GM23248 (cell line): Measurements from ENCODE around the gene MICU1. TPM values are rescaled to one million over a fixed set of nuclear protein-coding genes. Genes with fewer than 3 reads are reported as not detected.

Experiments used
- DNase-seq: peaks from one replicate; pipeline ENCODE4 v3.0.0-alpha.2; 2015
- H2AFZ ChIP-seq: fragments of 200-600 bp; sonication (generic); 2 replicates; pipeline ENCODE4 v1.6.1; 2016; ENCODE audit warnings: antibody characterized with exemption
- H3F3A ChIP-seq: fragments of 200-600 bp; sonication (generic); 2 replicates; pipeline ENCODE4 v1.6.1; 2016; ENCODE audit warnings: mild to moderate bottlenecking, antibody characterized with exemption, mixed run types; ENCODE audit not compliant: insufficient read depth
- H3K27ac ChIP-seq: fragments of 200-600 bp; sonication (generic); 2 replicates; pipeline ENCODE4 v1.5.1; 2016; ENCODE audit warnings: mild to moderate bottlenecking
- H3K27me3 ChIP-seq: fragments of 200-600 bp; sonication (generic); replicated peaks from 2 replicates; pipeline ENCODE4 v1.6.1; 2016; ENCODE audit warnings: mild to moderate bottlenecking; ENCODE audit not compliant: insufficient read depth
- H3K36me3 ChIP-seq: fragments of 200-600 bp; sonication (generic); 2 replicates; pipeline ENCODE4 v1.6.1; 2016; ENCODE audit warnings: low read depth, mild to moderate bottlenecking
- H3K4me1 ChIP-seq: fragments of 200-600 bp; sonication (generic); 2 replicates; pipeline ENCODE4 v1.6.1; 2016; ENCODE audit warnings: mild to moderate bottlenecking; ENCODE audit not compliant: insufficient read depth
- H3K4me2 ChIP-seq: fragments of 200-600 bp; sonication (generic); one replicate; pipeline ENCODE4 v1.6.1; 2016; ENCODE audit warnings: mild to moderate bottlenecking; ENCODE audit not compliant: unreplicated experiment
- H3K4me3 ChIP-seq: fragments of 200-600 bp; sonication (generic); 2 replicates; pipeline ENCODE4 v1.5.1; 2016; ENCODE audit warnings: mild to moderate bottlenecking
- H3K79me2 ChIP-seq: fragments of 200-600 bp; sonication (generic); 2 replicates; pipeline ENCODE4 v1.6.1; 2016; ENCODE audit warnings: mild to moderate bottlenecking; ENCODE audit not compliant: insufficient read depth
- H3K9ac ChIP-seq: fragments of 200-600 bp; sonication (generic); 2 replicates; pipeline ENCODE4 v1.6.1; 2016; ENCODE audit warnings: mild to moderate bottlenecking
- H3K9me2 ChIP-seq: fragments of 200-600 bp; sonication (generic); 2 replicates; pipeline ENCODE4 v1.6.1; 2016; ENCODE audit warnings: mixed run types, mild to moderate bottlenecking, moderate library complexity; ENCODE audit not compliant: insufficient read depth
- H3K9me3 ChIP-seq: fragments of 200-600 bp; sonication (generic); one replicate; pipeline ENCODE4 v1.6.1; 2017; ENCODE audit warnings: low read depth
- H4K20me1 ChIP-seq: fragments of 200-600 bp; sonication (generic); 2 replicates; pipeline ENCODE4 v1.6.0; 2016; ENCODE audit not compliant: insufficient read depth
- EZH2 ChIP-seq: fragments of 200-600 bp; sonication (generic); IDR thresholded peaks from 2 replicates; pipeline ENCODE4 v1.6.1; 2018; ENCODE audit warnings: antibody characterized with exemption, mild to moderate bottlenecking; ENCODE audit not compliant: insufficient read depth, poor library complexity, severe bottlenecking
- EZH2phosphoT487 ChIP-seq: fragments of 200-600 bp; sonication (generic); IDR thresholded peaks from 2 replicates; pipeline ENCODE4 v1.6.1; 2018; ENCODE audit warnings: antibody characterized with exemption, moderate library complexity, mild to moderate bottlenecking, low read depth; ENCODE audit not compliant: insufficient read depth
- WGBS, 2 experiments: methylation state at CpG; one replicate each; pipeline ENCODE4 v1.1.6; 2015 to 2017; ENCODE audit warnings: low lambda C conversion rate in 2 of 2, low coverage in 1 of 2; ENCODE audit errors: missing lambda C conversion rate in 2 of 2; 5-methylcytosine and 5-hydroxymethylcytosine counted together
- in situ Hi-C: fragments of 300-500 bp; cut with MboI; formaldehyde crosslinking; loops from 2 replicates; pipeline ENCODE4 v1.15.0; 2020
- polyA plus RNA-seq: library from polyadenylated mRNA; unstranded; fragments of >200 nt; fragmentation: Nextera tagmentation; extraction: Ambion mirVana; gene quantifications from 2 replicates; pipeline ENCODE4 v1.2.1, GENCODE V29; 2016
- total RNA-seq: library from RNA; depleted of rRNA; stranded (reverse); fragments of >200 nt; shearing (Covaris generic); gene quantifications from 2 replicates; pipeline ENCODE4 v1.2.3, GENCODE V29; 2014

Gene MICU1
- total and polyA plus RNA-seq, 2 experiments from 2014 or later, result 37.3 to 45.0 TPM

GRCh38 chr10:72364239-72364777 lies 261.6 kb downstream of the MICU1 start:
- Histone ChIP-seq H3K4me1 (peaks cover 16% of the 10 kb centered on the region), H3K4me2 (peak overlapping the region; percentile 48), H3K79me2 (no peaks in the 10 kb centered on the region), H4K20me1 (no peaks in the 10 kb centered on the region), H3K27ac (peak overlapping the region; percentile 84), H3K27me3 (no peaks in the 10 kb centered on the region), H3K9ac (peak overlapping the region; percentile 68), H2AFZ (peak overlapping the region; percentile 77), H3K9me3 (no peaks in the 10 kb centered on the region), H3K36me3 (no peaks in the 10 kb centered on the region), H3F3A (peaks cover 8% of the 10 kb centered on the region; the same call in 1 of the 2 replicates), H3K4me3 (peak overlapping the region; percentile 49), H3K9me2 (no peaks in the 10 kb centered on the region)
- in situ Hi-C loops, result loop anchor here (10.0 kb wide), 1 partner anchor 470 kb away; no protein-coding TSS in a partner anchor
- peak; percentile 96 for DNase-seq
- TF ChIP-seq EZH2phosphoT487 (no peak), EZH2 (no peak)
- 3% methylated on average over 12 of the region's 12 CpGs for WGBS, 2 experiments

DNA sequence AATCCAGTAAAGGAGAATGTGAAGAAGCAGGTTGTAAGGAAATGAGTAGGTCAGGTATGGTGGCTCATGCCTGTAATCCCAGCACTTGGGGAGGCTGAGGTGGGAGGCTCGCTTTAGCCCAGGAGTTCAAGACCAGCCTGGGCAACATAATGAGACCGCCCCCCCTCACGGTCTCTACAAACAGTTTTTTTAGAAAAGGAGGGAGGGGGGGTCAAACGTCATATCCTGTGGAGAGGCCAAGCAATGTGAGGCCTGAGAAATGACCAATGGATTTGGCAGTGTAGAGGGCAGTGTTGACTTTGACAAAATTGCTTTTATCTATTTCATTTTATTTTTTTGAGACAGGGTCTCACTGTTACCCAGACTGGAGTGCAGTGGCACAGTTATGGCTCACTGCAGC lies 268.9 kb downstream of the MICU1 start:
- H3K27ac ChIP-seq, result no peak overlapping the region
- H3K9me3 ChIP-seq, result no peaks in the 10 kb centered on the region
- no peaks in the 10 kb centered on the region for H3K36me3 ChIP-seq
- H3K27me3 ChIP-seq, result no peaks in the 10 kb centered on the region
- no peaks in the 10 kb centered on the region for H3F3A ChIP-seq
- H3K4me1 ChIP-seq, result peaks cover 11% of the 10 kb centered on the region
- no peaks in the 10 kb centered on the region for H4K20me1 ChIP-seq
- H3K4me3 ChIP-seq, result no peak overlapping the region
- no peak overlapping the region for H3K4me2 ChIP-seq
- WGBS, 2 experiments, result 75 to 78% methylated on average over 4 of the region's 4 CpGs
- in situ Hi-C loops, result no loop called here
- no peak for DNase-seq
- H3K9ac ChIP-seq, result no peak overlapping the region
- no peaks in the 10 kb centered on the region for H3K9me2 ChIP-seq
- no peak for TF ChIP-seq EZH2
- TF ChIP-seq EZH2phosphoT487, result no peak
- H3K79me2 ChIP-seq, result peaks cover 21% of the 10 kb centered on the region
- H2AFZ ChIP-seq, result no peak overlapping the region

- H3K27me3 ChIP-seq, result no peaks in the 10 kb centered on the region
- no peak overlapping the region for H3K4me3 ChIP-seq
- no peak overlapping the region for H3K27ac ChIP-seq
- peaks cover 11% of the 10 kb centered on the region for H3K4me1 ChIP-seq
- no peaks in the 10 kb centered on the region for H3K9me3 ChIP-seq
- no peaks in the 10 kb centered on the region for H3F3A ChIP-seq
- no peak overlapping the region for H3K4me2 ChIP-seq
- no peak overlapping the region for H2AFZ ChIP-seq
- H3K79me2 ChIP-seq, result peaks cover 29% of the 10 kb centered on the region
- H3K9me2 ChIP-seq, result no peaks in the 10 kb centered on the region
- H3K9ac ChIP-seq, result no peak overlapping the region
- TF ChIP-seq EZH2phosphoT487 (no peak), EZH2 (no peak)
- in situ Hi-C loops, result no loop called here
- no peaks in the 10 kb centered on the region for H4K20me1 ChIP-seq
- no peak for DNase-seq
- no peaks in the 10 kb centered on the region for H3K36me3 ChIP-seq
- 79 to 84% methylated on average over 6 of the region's 6 CpGs for WGBS, 2 experiments
These were observed 269.8 kb downstream of the MICU1 start for GRCh38 chr10:72356115-72356514.

- H3K27ac ChIP-seq, result peak overlapping the region; percentile 98
- H4K20me1 ChIP-seq, result no peaks in the 10 kb centered on the region
- H3K27me3 ChIP-seq, result no peaks in the 10 kb centered on the region
- peak overlapping the region; percentile 88 for H2AFZ ChIP-seq
- DNase-seq, result no peak
- H3K79me2 ChIP-seq, result peaks cover 39% of the 10 kb centered on the region
- H3K9ac ChIP-seq, result peak overlapping the region; percentile 97
- in situ Hi-C loops, result no loop called here
- H3F3A ChIP-seq, result no peaks in the 10 kb centered on the region
- no peaks in the 10 kb centered on the region for H3K36me3 ChIP-seq
- no peaks in the 10 kb centered on the region for H3K9me3 ChIP-seq
- 29 to 39% methylated on average over 7 of the region's 7 CpGs for WGBS, 2 experiments
- H3K4me2 ChIP-seq, result peak overlapping the region; percentile 95
- peak overlapping the region; percentile 98 for H3K4me3 ChIP-seq
- TF ChIP-seq EZH2 (no peak), EZH2phosphoT487 (no peak)
- H3K9me2 ChIP-seq, result no peaks in the 10 kb centered on the region
- H3K4me1 ChIP-seq, result peaks cover 11% of the 10 kb centered on the region
These were observed 270.7 kb downstream of the MICU1 start for GRCh38 chr10:72355214-72355555.
